HEK293 (cell line): Measurements from ENCODE around the gene TLDC2.
A peak's percentile ranks its signal among the peaks of the same experiment; 100 is the strongest.
"Not testable (repeated sequence)": the region's sequence is repeated elsewhere in the genome, so short reads cannot be mapped to it uniquely, and the experiment has no call there.

Experiments
- CTCF ChIA-PET: fragments of 350-600 bp; formaldehyde crosslinking; extraction: SDS; loops from one replicate; lab custom pipeline; 2021; ENCODE audit warnings: antibody characterized with exemption; lab: Yijun Ruan, JAX
- POLR2A ChIA-PET: fragments of 300-600 bp; formaldehyde crosslinking; extraction: SDS; loops from one replicate; lab custom pipeline; 2020; ENCODE audit warnings: antibody characterized with exemption, inconsistent platforms; lab: Yijun Ruan, JAX
- H3K27ac ChIP-seq: fragments of 200-500 bp; sonication (Bioruptor generic); 2 replicates; pipeline ENCODE4 v1.5.1; 2014; ENCODE audit warnings: low read depth, low read length, control low read depth, inconsistent platforms; ENCODE audit errors: extremely low read depth
- H3K36me3 ChIP-seq, 2 experiments: fragments of 200-500 bp in 1 of 2; sonication (Bioruptor generic) in 1 of 2; 1 replicate in 1 of 2; 2 replicates in 1 of 2; pipeline ENCODE4 v1.5.1; 2014 to 2017; ENCODE audit warnings: inconsistent platforms in 2 of 2, low read length in 2 of 2; ENCODE audit not compliant: control insufficient read depth in 2 of 2, insufficient read depth in 1 of 2
- H3K4me1 ChIP-seq: fragments of 200-500 bp; sonication (Bioruptor generic); 2 replicates; pipeline ENCODE4 v1.5.1; 2014; ENCODE audit warnings: mild to moderate bottlenecking, low read length, inconsistent platforms; ENCODE audit not compliant: control insufficient read depth, insufficient read depth
- H3K4me3 ChIP-seq: 2 replicates; pipeline ENCODE4 v1.5.1; 2011; ENCODE audit warnings: low read depth, mild to moderate bottlenecking, control low read depth, low read length, moderate library complexity
- H3K9me3 ChIP-seq: fragments of 200-500 bp; sonication (Bioruptor generic); 2 replicates; pipeline ENCODE4 v1.5.1; 2014; ENCODE audit warnings: low read depth, low read length, inconsistent platforms; ENCODE audit not compliant: control insufficient read depth, insufficient read depth
- GLIS2 ChIP-seq: fragments of 450-650 bp; formaldehyde crosslinking; IDR thresholded peaks from 2 replicates; pipeline ENCODE4 v1.5.1; 2016; ENCODE audit warnings: missing biosample characterization, missing genetic modification characterization
- HOXD13 ChIP-seq: sonication (generic); formaldehyde crosslinking; IDR thresholded peaks from 2 replicates; pipeline ENCODE4 v1.8.0; 2022; ENCODE audit warnings: missing genetic modification reagents, borderline replicate concordance
- RBAK ChIP-seq: fragments of 450-650 bp; formaldehyde crosslinking; IDR thresholded peaks from 2 replicates; pipeline ENCODE4 v1.5.1; 2016; ENCODE audit warnings: missing biosample characterization, missing genetic modification characterization
- REST ChIP-seq: fragments of 450-650 bp; formaldehyde crosslinking; IDR thresholded peaks from 2 replicates; pipeline ENCODE4 v1.5.1; 2016; ENCODE audit warnings: missing biosample characterization, missing genetic modification characterization
- SCRT1 ChIP-seq: fragments of 450-650 bp; formaldehyde crosslinking; IDR thresholded peaks from 2 replicates; pipeline ENCODE4 v1.5.1; 2016; ENCODE audit warnings: missing biosample characterization, missing genetic modification characterization, borderline replicate concordance
- SETDB1 ChIP-seq: IDR thresholded peaks from one replicate; pipeline ENCODE4 v1.6.1; 2017; ENCODE audit warnings: mild to moderate bottlenecking, low read length, moderate library complexity, mixed read lengths; ENCODE audit not compliant: insufficient read length
- SP7 ChIP-seq: fragments of 450-650 bp; formaldehyde crosslinking; IDR thresholded peaks from 2 replicates; pipeline ENCODE4 v1.5.1; 2016; ENCODE audit warnings: missing biosample characterization, missing genetic modification characterization
- TRIM28 ChIP-seq: IDR thresholded peaks from 2 replicates; pipeline ENCODE4 v1.6.1; 2011; ENCODE audit warnings: low read length, control low read depth, borderline replicate concordance
- ZBTB11 ChIP-seq: fragments of 450-650 bp; formaldehyde crosslinking; conservative IDR thresholded peaks from 2 replicates; pipeline ENCODE4 v1.5.1; 2016; ENCODE audit warnings: low read depth, missing biosample characterization, missing genetic modification characterization
- ZNF2 ChIP-seq: fragments of 450-650 bp; formaldehyde crosslinking; IDR thresholded peaks from 2 replicates; pipeline ENCODE4 v1.5.1; 2016; ENCODE audit warnings: missing biosample characterization, missing genetic modification characterization
- ZNF292 ChIP-seq: fragments of 450-650 bp; formaldehyde crosslinking; IDR thresholded peaks from 2 replicates; pipeline ENCODE4 v1.5.1; 2016; ENCODE audit warnings: low read depth, missing biosample characterization, missing genetic modification characterization, borderline replicate concordance
- ZNF37A ChIP-seq: fragments of 450-650 bp; IDR thresholded peaks from 2 replicates; pipeline ENCODE4 v1.5.1; 2018; ENCODE audit warnings: missing biosample characterization, missing genetic modification characterization
- ZNF558 ChIP-seq: fragments of 450-650 bp; formaldehyde crosslinking; IDR thresholded peaks from 2 replicates; pipeline ENCODE4 v1.5.1; 2016; ENCODE audit warnings: missing biosample characterization, missing genetic modification characterization
- ZNF560 ChIP-seq: fragments of 450-650 bp; formaldehyde crosslinking; IDR thresholded peaks from 2 replicates; pipeline ENCODE4 v1.5.1; 2017; ENCODE audit warnings: missing biosample characterization, missing genetic modification characterization, borderline replicate concordance
- ZNF624 ChIP-seq: fragments of 450-650 bp; formaldehyde crosslinking; IDR thresholded peaks from 2 replicates; pipeline ENCODE4 v1.5.1; 2017; ENCODE audit warnings: missing biosample characterization, missing genetic modification characterization
- ZNF692 ChIP-seq: fragments of 450-650 bp; formaldehyde crosslinking; IDR thresholded peaks from 2 replicates; pipeline ENCODE4 v1.5.1; 2016; ENCODE audit warnings: missing biosample characterization, missing genetic modification characterization
- ZSCAN18 ChIP-seq: fragments of 450-650 bp; formaldehyde crosslinking; IDR thresholded peaks from 2 replicates; pipeline ENCODE4 v1.5.1; 2016; ENCODE audit warnings: missing biosample characterization, missing genetic modification characterization
- ZSCAN30 ChIP-seq: fragments of 450-650 bp; IDR thresholded peaks from 2 replicates; pipeline ENCODE4 v1.5.1; 2018; ENCODE audit warnings: missing biosample characterization, mild to moderate bottlenecking, missing genetic modification characterization, moderate library complexity
- ZSCAN4 ChIP-seq: fragments of 450-650 bp; formaldehyde crosslinking; IDR thresholded peaks from 2 replicates; pipeline ENCODE4 v1.5.1; 2017; ENCODE audit warnings: missing biosample characterization, missing genetic modification characterization
- ZSCAN5A ChIP-seq: fragments of 450-650 bp; formaldehyde crosslinking; IDR thresholded peaks from 2 replicates; pipeline ENCODE4 v1.5.1; 2016; ENCODE audit warnings: missing biosample characterization, missing genetic modification characterization

TLDC2 gene

GRCh38 chr20:36873498-36874189 is 2.3 kb upstream of the TLDC2 start (continued):
- TF ChIP-seq ZSCAN18 (tag by site-specific recombination) (no peak), ZSCAN5A (no peak), RBAK (no peak), ZSCAN30 (tag by site-specific recombination) (no peak), GLIS2 (tag by site-specific recombination) (no peak), REST (tag by site-specific recombination) (no peak), TRIM28 (no peak), ZNF624 (no peak), ZNF292 (tag by site-specific recombination) (no peak), ZNF37A (tag by site-specific recombination) (no peak), ZNF2 (tag by site-specific recombination) (no peak), ZNF560 (tag by site-specific recombination) (no peak), ZNF692 (no peak)

- not testable (repeated sequence) for H3K36me3 ChIP-seq, H3K4me3 ChIP-seq, H3K27ac ChIP-seq, H3K9me3 ChIP-seq, H3K4me1 ChIP-seq
- ChIA-PET CTCF (interaction anchor here (1.5 kb wide), 1 partner anchor 9 kb away, joined by 3 read pairs; no protein-coding TSS in a partner anchor), POLR2A (interaction anchor here (1.0 kb wide), 1 partner anchor 11 kb away, joined by 5 read pairs; no protein-coding TSS in a partner anchor)
Measured at GRCh38 chr20:36875093-36875492, 845 bp upstream of the TLDC2 start.

GRCh38 chr20:36876473-36876833 is 515 bp downstream of the TLDC2 start:
- H3K9me3 ChIP-seq = no peaks in the 10 kb centered on the region
- ChIA-PET CTCF (interaction anchor here (0.5 to 0.6 kb wide), 2 partner anchors 13 to 68 kb away, joined by 3 read pairs; a partner anchor contains a TSS), POLR2A (interaction anchor here (1.0 kb wide), 1 partner anchor 12 kb away, joined by 5 read pairs; no protein-coding TSS in a partner anchor)
- H3K4me3 ChIP-seq = no peak overlapping the region
- peak; percentile 79 for TF ChIP-seq ZSCAN4
- TF ChIP-seq ZNF558 (tag by site-specific recombination) = no peak
- TF ChIP-seq HOXD13 (CRISPR knock-in tag) = no peak
- TF ChIP-seq SCRT1 (tag by site-specific recombination) = no peak
- no peak for TF ChIP-seq SETDB1
- 0 out of 2 replicates have a peak, but pooled peaks have one; percentile 12 for TF ChIP-seq SP7 (tag by site-specific recombination)
- TF ChIP-seq ZBTB11 (tag by site-specific recombination) = no peak
- H3K4me1 ChIP-seq = no peaks in the 10 kb centered on the region
- no peak overlapping the region for H3K27ac ChIP-seq
- H3K36me3 ChIP-seq = no peaks in the 10 kb centered on the region
